HG03103 (cell line): ENCODE measurements around the gene FOXN3.
"Not testable (repeated sequence)": the region's sequence is repeated elsewhere in the genome, so short reads cannot be mapped to it uniquely, and the experiment has no call there.

Source experiments
- ATAC-seq: cut with Tn5 transposase; IDR thresholded peaks from one replicate; pipeline ENCODE4 v1.9.1; 2021; ENCODE audit warnings: low read depth; ENCODE audit not compliant: unreplicated experiment

The FOXN3 gene

GRCh38 chr14:89182326-89182725 is 234.7 kb downstream of the FOXN3 start:
- no peak for ATAC-seq

GRCh38 chr14:89180546-89180945 is 236.5 kb downstream of the FOXN3 start:
- ATAC-seq: no peak

DNA sequence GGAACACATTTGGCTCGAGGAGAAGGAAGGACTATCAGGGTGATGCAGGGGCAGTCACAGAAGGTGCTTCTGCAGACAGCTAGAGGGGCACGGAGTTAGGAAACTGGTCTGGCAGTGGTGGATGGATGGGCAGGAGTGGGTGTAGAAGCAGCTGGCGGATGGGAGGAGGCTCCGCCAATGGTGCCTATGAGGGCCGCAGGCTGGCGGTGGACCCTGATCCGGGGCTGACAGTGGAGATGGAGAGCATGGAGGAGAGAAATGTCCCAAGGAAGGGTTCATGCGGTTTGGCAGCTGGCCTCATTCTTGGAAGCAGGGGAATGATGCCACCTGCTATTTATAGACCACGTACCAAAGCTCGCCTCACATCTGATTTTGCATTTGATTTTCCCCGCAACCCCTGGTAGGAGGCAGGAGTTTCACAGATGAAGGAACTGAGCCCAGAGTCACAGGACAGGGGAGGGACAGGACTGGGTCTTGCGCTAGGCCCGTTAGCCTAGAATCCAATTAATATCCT is 237.1 kb downstream of the FOXN3 start:
- ATAC-seq: no peak

DNA sequence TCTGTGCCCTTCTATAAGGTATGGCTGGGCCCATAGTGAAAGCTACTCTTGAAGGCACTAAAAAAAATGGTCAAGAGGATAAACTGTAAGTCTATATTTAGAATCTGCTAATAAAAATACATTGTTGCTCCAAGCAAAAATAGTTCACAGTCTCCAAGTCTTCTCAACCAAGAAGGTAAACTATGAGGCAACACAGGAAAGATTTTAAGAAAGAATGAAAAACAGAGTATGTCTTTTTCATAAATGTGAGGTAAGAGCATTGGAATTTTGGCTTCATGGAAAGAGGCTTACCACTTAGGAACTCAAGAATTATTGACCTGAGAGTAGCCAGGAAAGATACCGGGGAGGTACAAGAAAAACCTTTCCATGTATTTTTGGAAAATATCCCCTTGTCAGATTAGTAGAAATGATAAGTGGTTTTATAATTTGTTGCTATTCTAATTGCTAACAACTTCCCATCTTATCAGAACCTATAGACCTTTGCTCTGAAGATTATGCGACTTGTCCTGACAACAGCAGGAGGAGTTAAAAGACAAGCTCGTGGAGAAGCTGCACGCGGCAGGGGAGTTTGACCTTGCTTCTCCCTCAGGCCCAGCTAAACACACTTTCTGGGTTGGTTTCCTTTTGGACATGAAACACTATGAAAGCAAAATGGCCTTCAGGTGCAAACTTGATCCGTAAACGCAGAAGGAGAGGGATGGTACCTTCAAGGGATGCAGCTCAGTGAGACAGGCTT is 238.1 kb downstream of the FOXN3 start:
- no peak for ATAC-seq

- no peak for ATAC-seq
These were observed 238.7 kb downstream of the FOXN3 start for GRCh38 chr14:89178376-89178775.

DNA sequence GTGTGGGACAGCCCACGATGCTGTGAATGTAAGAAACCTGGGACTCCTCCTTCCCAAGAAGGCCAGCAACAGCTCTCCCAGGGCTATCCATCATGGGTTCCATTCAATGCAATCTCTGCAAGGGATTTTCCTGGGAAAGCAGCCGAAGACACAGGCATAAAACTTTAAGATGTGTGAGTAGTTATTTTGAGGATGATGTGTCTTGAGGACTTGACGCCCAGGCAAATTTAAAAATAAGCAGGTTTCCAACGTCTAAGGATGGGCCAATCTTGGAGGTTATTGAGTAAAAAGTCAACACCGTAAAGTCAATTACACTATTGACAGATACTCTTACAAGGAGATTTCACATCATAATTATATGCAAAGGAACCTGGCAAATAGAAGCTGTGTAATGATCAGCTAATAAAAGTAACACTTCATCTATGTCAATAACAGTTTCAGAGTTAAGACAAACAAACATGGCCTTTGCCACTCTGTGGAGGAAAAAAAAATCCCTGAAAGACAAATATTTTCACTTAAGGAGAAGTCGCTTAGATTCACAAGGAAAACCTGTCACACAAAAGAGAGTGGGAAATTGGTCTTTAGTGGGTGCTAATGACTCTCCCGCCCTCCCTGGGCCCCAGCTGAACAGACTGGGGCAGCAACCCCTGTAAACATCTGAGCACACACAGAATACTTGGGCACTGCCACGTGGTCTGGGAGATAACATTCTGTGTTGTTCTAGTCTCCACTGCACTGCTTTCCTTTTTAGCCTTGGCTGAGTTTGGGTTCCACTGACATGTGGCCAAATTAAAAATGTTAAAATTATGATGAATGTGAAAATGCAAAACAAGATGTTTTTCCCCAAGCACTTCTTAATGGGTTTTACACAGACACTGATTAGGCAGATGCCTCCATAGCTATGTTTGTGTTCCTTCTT is 240.9 kb downstream of the FOXN3 start:
- ATAC-seq: no peak

GRCh38 chr14:89171628-89172027 is 245.4 kb downstream of the FOXN3 start:
- no peak for ATAC-seq

- ATAC-seq: no peak
These were observed 245.9 kb downstream of the FOXN3 start for GRCh38 chr14:89171168-89171567.

DNA sequence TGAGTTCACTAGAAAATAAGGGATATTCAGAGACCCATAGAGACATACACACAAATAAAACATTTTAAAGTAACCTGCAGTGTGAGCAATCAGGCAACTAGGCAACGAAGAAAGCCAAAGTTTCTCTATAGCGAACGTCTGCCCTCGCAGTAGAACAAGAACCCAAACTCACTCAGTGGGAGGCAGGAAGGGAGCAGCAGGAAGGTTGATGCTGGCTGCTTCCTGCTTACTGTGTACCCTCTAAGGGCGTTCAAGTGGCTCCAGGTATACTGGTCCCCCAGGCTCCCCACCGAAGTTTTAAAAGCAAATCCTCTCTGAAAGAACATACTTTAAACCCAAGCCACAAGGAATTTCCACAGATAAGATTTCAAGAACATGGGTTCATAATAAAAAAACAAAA is 249.3 kb downstream of the FOXN3 start:
- no peak for ATAC-seq

GRCh38 chr14:89166633-89167032 is 250.4 kb downstream of the FOXN3 start:
- ATAC-seq: no peak

GRCh38 chr14:89165189-89166181 is 251.5 kb downstream of the FOXN3 start:
- peak; percentile 51 for ATAC-seq

- peak; percentile 31 for ATAC-seq
These were observed 252.6 kb downstream of the FOXN3 start for GRCh38 chr14:89164168-89165073.

DNA sequence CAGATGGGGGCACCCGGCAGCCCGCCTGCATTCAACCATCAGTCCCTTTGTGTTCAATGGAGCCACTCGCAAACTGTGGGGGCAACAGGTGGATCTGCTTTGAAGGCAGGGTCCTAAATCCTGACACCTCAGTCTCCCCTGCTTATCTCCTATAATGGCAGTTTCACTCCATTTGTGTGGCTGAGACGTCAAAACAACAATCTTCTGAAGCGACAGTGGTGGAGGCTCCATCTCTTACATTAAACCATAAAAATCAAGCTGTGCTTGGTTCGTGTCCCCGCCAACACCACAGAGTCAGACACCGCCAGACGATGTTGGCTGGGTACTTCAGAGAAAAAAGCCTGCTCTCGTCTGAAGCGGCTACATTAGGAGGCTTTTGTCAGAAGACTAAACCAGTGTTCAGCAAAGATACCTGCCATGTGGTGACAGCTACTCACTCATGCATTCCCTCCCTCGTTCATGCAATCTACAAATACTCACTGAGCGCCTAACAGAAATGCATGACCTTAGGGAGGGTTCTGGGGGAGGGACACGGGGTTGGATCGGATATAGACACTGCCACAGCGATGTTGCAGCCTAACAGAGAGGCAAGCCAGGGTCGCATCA is 253.9 kb downstream of the FOXN3 start:
- no peak for ATAC-seq

DNA sequence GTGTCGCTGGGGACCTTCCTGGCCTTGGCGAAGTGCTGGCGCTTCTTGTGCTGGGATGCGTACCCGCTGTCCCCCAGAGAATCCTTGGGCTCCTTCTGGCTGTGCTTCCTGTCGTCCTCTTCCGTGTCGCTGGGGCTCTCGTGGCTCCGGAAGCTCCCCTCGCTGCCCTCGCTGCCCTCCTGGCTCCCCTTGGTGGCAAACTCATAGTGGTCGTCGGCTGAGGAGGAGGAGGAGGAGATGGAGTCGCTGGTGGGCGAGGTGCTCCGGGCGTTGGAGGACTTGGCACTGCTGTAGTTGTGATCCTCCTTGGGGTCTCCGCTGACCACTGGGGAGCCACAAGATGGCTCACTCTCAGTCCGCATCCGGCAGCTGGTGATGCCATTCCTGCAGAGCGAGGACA is 254.4 kb downstream of the FOXN3 start:
- no peak for ATAC-seq

DNA sequence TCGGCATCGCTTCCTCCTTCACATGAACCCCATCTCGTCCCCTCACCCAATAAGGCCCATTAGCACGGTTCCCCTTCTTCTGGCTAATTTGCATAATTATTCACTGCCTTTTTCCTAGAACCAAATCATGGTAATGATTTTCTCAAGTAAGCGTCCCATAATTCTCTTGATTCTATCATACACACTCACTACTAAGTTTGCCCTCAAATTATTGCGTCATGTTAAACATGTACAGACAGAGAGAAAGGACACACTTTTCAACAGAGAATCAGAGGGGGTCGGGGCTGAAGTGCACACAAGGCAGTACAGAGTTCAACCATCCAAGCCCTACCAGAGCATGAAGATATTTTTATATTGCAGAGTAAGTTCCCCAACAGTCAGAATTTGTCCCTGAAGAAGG is 256.6 kb downstream of the FOXN3 start:
- no peak for ATAC-seq

- ATAC-seq: no peak
These were observed 258.3 kb downstream of the FOXN3 start for GRCh38 chr14:89158701-89159100.

DNA sequence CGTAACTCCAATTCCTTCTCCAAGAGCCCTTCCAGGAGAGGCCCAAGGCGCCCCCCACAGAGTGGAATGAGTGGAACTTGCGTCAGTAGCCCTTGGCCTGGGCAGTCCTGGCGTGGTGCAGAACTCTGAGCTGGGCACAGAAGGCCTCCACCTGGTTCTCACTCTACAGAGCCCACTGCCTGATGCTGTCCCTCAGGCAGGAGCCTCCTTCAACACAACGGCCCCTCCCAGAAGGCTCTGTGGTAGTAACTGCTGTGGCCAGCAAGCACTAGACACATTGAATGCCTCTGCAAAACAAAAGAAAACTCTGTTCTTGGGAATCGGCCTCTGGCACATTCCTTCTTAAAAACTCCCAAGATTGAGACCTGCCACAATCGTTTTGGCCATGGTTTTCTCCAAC is 258.9 kb downstream of the FOXN3 start:
- ATAC-seq: not testable (repeated sequence)

GRCh38 chr14:89155491-89155890 is 261.5 kb downstream of the FOXN3 start:
- ATAC-seq: no peak

- not testable (repeated sequence) for ATAC-seq
These were observed 265.3 kb downstream of the FOXN3 start for GRCh38 chr14:89151693-89152092.
